Measurements from ENCODE around the gene ADARB2. TPM values are rescaled to one million over a fixed set of nuclear protein-coding genes. Genes with fewer than 3 reads are reported as not detected.

The ADARB2 gene
- total and polyA plus RNA-seq, 10 of the 15 experiments (the other 5 are each of a cell fraction or from before 2014, with no cell fraction given) = 0.02 to 4.1 (median 0.76) TPM

GRCh38 chr10:1738950-1739349 is 1.6 kb upstream of the ADARB2 start (continued):
- peak; percentile 70 to 80; a peak in 3 of 4 replicates for TF ChIP-seq IKZF2 (IDR thresholded peaks at IDR 0.05)
- no peak for TF ChIP-seq TCF7 (IDR thresholded peaks at IDR 0.05; ENCODE audit: borderline replicate concordance)
- no peak for TF ChIP-seq CHD4 (IDR thresholded peaks at IDR 0.05)
- TF ChIP-seq, protein P1, sequence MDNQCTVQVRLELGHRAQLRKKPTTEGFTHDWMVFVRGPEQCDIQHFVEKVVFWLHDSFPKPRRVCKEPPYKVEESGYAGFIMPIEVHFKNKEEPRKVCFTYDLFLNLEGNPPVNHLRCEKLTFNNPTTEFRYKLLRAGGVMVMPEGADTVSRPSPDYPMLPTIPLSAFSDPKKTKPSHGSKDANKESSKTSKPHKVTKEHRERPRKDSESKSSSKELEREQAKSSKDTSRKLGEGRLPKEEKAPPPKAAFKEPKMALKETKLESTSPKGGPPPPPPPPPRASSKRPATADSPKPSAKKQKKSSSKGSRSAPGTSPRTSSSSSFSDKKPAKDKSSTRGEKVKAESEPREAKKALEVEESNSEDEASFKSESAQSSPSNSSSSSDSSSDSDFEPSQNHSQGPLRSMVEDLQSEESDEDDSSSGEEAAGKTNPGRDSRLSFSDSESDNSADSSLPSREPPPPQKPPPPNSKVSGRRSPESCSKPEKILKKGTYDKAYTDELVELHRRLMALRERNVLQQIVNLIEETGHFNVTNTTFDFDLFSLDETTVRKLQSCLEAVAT (IDR thresholded peaks at IDR 0.05) = no peak; the same call in 1 of the 2 replicates
- no peak for TF ChIP-seq ETV6 (conservative IDR thresholded peaks at IDR 0.05 in 1 of 2, IDR thresholded peaks at IDR 0.05 in 1 of 2; ENCODE audit: borderline replicate concordance in 1 of 2, low read depth in 1 of 2)
- TF ChIP-seq ZNF622 (IDR thresholded peaks at IDR 0.05) = no peak
- TF ChIP-seq EP300 (IDR thresholded peaks at IDR 0.05; ENCODE audit: borderline replicate concordance in 1 of 2, control insufficient read depth in 1 of 2, low read depth in 2 of 2, low read length in 2 of 2) = peak; percentile 17; a peak in 1 of 4 replicates
- no peak for TF ChIP-seq NFXL1 (IDR thresholded peaks at IDR 0.05; ENCODE audit: borderline replicate concordance)
- no peak for TF ChIP-seq SIX5 (IDR thresholded peaks at IDR 0.05; ENCODE audit: low read depth, low read length, severe bottlenecking)
- peak; percentile 54; the same call in 1 of the 2 replicates for TF ChIP-seq IRF4 (IDR thresholded peaks at IDR 0.05; ENCODE audit: low read depth, low read length)
- TF ChIP-seq, protein P2, sequence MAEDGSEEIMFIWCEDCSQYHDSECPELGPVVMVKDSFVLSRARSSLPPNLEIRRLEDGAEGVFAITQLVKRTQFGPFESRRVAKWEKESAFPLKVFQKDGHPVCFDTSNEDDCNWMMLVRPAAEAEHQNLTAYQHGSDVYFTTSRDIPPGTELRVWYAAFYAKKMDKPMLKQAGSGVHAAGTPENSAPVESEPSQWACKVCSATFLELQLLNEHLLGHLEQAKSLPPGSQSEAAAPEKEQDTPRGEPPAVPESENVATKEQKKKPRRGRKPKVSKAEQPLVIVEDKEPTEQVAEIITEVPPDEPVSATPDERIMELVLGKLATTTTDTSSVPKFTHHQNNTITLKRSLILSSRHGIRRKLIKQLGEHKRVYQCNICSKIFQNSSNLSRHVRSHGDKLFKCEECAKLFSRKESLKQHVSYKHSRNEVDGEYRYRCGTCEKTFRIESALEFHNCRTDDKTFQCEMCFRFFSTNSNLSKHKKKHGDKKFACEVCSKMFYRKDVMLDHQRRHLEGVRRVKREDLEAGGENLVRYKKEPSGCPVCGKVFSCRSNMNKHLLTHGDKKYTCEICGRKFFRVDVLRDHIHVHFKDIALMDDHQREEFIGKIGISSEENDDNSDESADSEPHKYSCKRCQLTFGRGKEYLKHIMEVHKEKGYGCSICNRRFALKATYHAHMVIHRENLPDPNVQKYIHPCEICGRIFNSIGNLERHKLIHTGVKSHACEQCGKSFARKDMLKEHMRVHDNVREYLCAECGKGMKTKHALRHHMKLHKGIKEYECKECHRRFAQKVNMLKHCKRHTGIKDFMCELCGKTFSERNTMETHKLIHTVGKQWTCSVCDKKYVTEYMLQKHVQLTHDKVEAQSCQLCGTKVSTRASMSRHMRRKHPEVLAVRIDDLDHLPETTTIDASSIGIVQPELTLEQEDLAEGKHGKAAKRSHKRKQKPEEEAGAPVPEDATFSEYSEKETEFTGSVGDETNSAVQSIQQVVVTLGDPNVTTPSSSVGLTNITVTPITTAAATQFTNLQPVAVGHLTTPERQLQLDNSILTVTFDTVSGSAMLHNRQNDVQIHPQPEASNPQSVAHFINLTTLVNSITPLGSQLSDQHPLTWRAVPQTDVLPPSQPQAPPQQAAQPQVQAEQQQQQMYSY (CRISPR knock-in tag; IDR thresholded peaks at IDR 0.05) = no peak
- no peak for TF ChIP-seq SREBF1 (IDR thresholded peaks at IDR 0.05; ENCODE audit: low read length)
- no peak for TF ChIP-seq EZH2 (IDR thresholded peaks at IDR 0.05; ENCODE audit: borderline replicate concordance, control insufficient read depth, low read depth, low read length)
- no peak for TF ChIP-seq HDAC6 (IDR thresholded peaks at IDR 0.05; ENCODE audit: unreplicated experiment)
- no peak for TF ChIP-seq RB1 (IDR thresholded peaks at IDR 0.05; ENCODE audit: borderline replicate concordance)
- no peak for TF ChIP-seq CHD1 (IDR thresholded peaks at IDR 0.05; ENCODE audit: low read depth, low read length)
- TF ChIP-seq IRF3 (IDR thresholded peaks at IDR 0.05) = no peak
- no peak for TF ChIP-seq POLR2AphosphoS2 (IDR thresholded peaks at IDR 0.05; ENCODE audit: low read depth, low read length)
- TF ChIP-seq FOXM1 (IDR thresholded peaks at IDR 0.05; ENCODE audit: low read depth, low read length) = no peak
- peak; percentile 37; the same call in 1 of the 2 replicates for TF ChIP-seq NFIC (IDR thresholded peaks at IDR 0.05; ENCODE audit: low read depth, low read length)
- no peak; the same call in 1 of the 2 replicates for TF ChIP-seq BACH1 (IDR thresholded peaks at IDR 0.05; ENCODE audit: borderline replicate concordance)
- no peak for TF ChIP-seq YY1 (IDR thresholded peaks at IDR 0.05; ENCODE audit: low read depth, low read length)
- TF ChIP-seq SP1 (IDR thresholded peaks at IDR 0.05; ENCODE audit: low read depth, low read length) = no peak
- TF ChIP-seq ATF3 (IDR thresholded peaks at IDR 0.05; ENCODE audit: borderline replicate concordance, extremely low read depth, low read depth, low read length) = no peak

All from GM12878 (cell line).